Activated naive CD4-positive, alpha-beta T cell treated with anti-CD3 and anti-CD28 coated beads, Interleukin-2, amount 50 U/mL, for 24 hours (primary cell): ENCODE results near the gene GALNT2.

Experiments used
- H3K27ac Mint-ChIP-seq: one replicate; pipeline ENCODE4 v1.8.0; 2021; ENCODE audit warnings: mild to moderate bottlenecking, mixed read lengths
- H3K27me3 Mint-ChIP-seq: one replicate; pipeline ENCODE4 v1.8.0; 2021; ENCODE audit warnings: mixed read lengths
- H3K36me3 Mint-ChIP-seq: one replicate; pipeline ENCODE4 v1.8.0; 2021; ENCODE audit warnings: mixed read lengths
- H3K4me1 Mint-ChIP-seq: one replicate; pipeline ENCODE4 v1.8.0; 2021; ENCODE audit warnings: mixed read lengths
- H3K4me3 Mint-ChIP-seq: one replicate; pipeline ENCODE4 v1.8.0; 2021; ENCODE audit warnings: mild to moderate bottlenecking, mixed read lengths
- H3K9me3 Mint-ChIP-seq: one replicate; pipeline ENCODE4 v1.8.0; 2021; ENCODE audit warnings: mixed read lengths

Gene GALNT2

DNA sequence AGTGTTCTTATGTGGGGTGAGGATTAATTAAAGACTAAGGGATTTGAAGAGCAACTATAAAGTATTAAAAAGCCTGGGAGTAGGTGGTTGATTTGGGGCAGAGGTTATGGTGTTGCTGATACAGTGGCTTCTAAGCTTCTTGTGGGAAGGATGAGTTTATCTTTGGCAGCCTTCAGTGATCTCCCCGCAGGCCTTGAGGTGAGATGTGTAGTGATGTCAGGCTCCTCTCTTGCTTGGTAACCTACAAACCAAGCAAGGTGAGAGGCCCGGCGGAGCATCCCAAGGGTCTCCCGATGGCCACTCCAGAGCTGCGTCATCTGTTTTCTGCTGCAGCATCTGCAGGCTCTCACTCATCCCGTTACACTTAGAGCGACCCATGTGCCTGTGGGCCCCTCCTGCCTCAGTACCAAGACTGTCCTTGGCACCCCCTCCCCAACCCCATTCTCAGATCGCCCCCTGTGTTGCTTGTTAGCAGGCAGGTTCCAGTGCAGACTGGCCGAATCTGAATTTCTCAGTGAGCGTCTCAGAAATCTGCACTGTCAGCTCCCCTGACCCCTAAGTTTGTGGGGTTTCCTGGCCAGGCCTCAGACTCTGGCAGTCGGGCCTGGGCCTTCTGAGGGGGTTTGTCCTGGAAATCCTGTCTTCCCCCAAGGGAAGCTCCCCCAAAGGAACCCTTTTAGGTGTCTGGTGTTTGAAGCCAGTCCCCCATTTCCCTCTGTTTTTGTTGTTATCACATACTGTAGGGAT, 77.9 kb downstream of the GALNT2 start:
- Mint-ChIP-seq H3K9me3 (no peaks in the 10 kb centered on the region), H3K27ac (no peak overlapping the region), H3K4me3 (no peak overlapping the region), H3K4me1 (peaks cover 86% of the 10 kb centered on the region), H3K36me3 (no peaks in the 10 kb centered on the region), H3K27me3 (no peaks in the 10 kb centered on the region)

DNA sequence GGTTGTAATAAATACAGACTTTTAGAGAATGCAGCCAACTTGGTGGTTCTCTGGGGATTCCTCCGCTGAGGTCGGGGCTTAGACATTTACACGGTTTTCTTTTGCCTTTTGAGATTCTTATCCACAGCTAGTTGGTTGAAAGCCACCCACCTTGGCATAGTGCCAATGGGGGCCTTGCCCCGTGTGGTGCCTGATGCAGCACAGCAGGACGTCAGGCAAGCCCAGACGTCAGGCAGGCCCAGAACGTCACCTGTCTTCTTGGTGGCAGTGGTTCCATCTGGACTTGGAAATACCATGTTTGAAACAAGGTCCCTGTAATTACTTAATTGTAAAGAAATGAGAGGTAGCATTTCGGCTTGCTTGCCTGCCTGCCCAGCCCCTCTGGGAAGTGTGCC, 78.5 kb downstream of the GALNT2 start:
- no peak overlapping the region for H3K4me3 Mint-ChIP-seq

DNA sequence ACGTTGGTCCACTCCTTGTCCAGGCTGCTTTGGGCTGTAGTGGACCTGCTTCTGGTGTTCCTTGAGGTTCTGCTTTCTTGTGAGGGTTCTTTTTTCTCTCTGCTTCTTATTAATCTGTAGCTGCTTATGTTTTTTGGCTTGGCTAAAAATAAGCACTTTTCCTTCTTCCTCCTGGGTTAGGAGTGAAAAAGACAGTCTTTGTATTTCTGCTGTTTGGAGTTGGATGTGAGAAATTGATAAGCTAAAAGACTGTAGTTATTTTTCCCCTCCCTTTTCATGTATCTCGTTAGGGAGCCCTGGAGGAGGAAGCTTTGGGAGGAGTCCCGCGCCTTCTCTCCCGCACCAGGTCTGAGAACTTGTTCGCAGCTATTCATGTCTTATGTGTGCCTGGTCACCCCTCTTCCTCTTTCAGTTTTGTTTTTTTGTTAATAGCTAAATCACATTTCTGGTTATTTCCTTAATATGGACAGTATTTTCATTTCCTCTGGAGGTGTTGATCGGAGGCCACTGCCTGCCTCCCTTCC, 79.0 kb downstream of the GALNT2 start:
- no peak overlapping the region for H3K27ac Mint-ChIP-seq

More for the DNA sequence above, 78.5 kb downstream of the GALNT2 start:
- no peaks in the 10 kb centered on the region for H3K9me3 Mint-ChIP-seq
- H3K27me3 Mint-ChIP-seq: no peaks in the 10 kb centered on the region
- H3K4me1 Mint-ChIP-seq: peaks cover 85% of the 10 kb centered on the region
- H3K36me3 Mint-ChIP-seq: no peaks in the 10 kb centered on the region
- no peak overlapping the region for H3K27ac Mint-ChIP-seq

DNA sequence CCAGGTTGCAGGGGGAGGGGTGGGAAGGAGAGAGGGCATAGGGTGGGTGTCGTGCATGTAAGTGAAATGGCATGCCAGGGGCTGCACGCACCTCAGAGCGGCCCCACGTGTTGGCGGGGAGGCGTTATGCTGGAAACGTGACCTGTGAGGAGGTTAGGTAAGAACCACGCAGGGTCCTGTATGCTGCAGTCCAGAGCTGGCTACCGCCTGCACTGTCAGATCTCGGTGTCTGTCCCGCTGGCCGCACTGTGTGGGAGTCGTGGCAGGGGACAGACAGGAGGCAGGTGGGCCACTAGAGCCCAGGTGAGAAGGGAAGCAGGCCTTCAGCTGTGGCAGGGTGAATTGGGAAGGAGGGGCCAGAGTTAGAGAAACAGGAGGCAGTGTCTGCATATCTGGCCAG, 79.7 kb downstream of the GALNT2 start:
- no peaks in the 10 kb centered on the region for H3K27me3 Mint-ChIP-seq
- no peak overlapping the region for H3K27ac Mint-ChIP-seq
- H3K9me3 Mint-ChIP-seq: no peaks in the 10 kb centered on the region
- no peak overlapping the region for H3K4me3 Mint-ChIP-seq
- H3K4me1 Mint-ChIP-seq: peaks cover 75% of the 10 kb centered on the region
- no peaks in the 10 kb centered on the region for H3K36me3 Mint-ChIP-seq

More for the DNA sequence above, 79.0 kb downstream of the GALNT2 start:
- H3K4me1 Mint-ChIP-seq: peaks cover 80% of the 10 kb centered on the region
- H3K4me3 Mint-ChIP-seq: no peak overlapping the region
- H3K9me3 Mint-ChIP-seq: no peaks in the 10 kb centered on the region
- H3K36me3 Mint-ChIP-seq: no peaks in the 10 kb centered on the region
- H3K27me3 Mint-ChIP-seq: no peaks in the 10 kb centered on the region

DNA sequence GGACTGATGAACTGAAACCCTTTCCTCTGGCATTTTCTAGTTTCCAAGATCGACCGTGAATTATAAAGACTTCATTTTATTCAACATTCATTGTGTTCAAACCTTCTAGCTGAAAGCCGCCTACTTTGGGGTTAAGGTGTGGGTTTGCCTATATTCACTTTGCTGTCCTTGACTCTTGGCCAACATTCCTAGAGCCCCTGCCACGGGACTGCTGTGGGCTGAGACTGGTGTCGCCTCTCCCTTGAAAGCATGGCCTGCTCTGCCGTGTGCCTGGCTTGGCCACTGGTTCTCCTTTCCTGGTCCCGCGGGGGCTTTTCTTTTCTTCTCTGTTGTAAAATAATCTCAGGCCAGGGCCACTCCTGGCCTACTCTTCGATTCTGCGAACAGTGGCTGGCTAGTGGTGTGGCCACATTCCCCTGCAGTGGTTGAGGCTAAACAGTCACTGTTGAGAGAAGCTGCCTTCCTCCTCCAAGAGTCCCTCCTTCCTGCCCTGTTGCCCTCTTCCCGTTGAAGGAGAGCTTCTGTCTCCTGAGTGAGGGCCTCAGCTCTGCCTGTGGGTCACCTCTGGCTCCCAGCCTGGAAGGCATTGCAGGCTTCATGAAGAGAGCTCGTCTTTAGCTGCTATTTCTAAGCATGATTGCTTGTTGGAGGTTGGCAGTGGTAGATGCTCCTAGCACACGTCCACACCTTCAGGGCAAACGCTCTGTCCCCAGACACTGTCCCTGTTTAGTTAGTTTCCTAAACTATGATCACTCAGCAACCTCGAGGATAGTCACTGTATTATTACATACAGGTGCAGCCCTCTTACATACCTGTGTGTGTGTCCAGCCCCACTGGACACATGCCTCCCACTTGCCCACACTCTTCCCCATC, 80.5 kb downstream of the GALNT2 start:
- H3K4me1 Mint-ChIP-seq: peaks cover 77% of the 10 kb centered on the region
- peak overlapping the region; percentile 62 for H3K27ac Mint-ChIP-seq
- H3K36me3 Mint-ChIP-seq: peaks cover 3% of the 10 kb centered on the region
- H3K4me3 Mint-ChIP-seq: no peak overlapping the region
- H3K9me3 Mint-ChIP-seq: no peaks in the 10 kb centered on the region
- no peaks in the 10 kb centered on the region for H3K27me3 Mint-ChIP-seq

DNA sequence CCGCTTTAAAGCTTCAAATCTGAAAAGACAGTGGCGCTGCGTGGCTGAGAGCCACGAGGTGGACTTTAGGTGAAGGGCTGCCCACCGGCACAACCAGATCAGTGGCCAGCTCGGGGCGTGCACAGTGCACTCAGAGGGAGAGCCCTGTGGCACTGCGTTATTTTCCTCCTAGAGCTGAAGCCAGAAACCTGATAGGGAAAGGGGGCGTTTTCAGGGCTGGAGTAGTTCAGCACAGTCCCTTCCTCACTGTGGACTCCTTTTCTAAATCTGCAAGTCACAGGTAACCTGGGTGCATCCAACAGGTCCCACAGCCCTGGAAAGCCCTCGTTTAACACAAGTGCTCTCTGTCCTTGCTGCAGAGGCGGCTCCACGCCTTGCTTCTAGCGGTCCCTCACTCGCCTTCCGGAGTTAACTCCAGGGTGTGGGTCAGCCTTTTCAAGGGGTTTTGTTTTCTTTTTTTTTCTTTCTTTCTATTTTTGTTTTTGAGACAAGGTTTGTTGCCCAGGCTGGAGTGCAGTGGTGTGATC, 81.2 kb downstream of the GALNT2 start:
- Mint-ChIP-seq H3K4me1 (peaks cover 70% of the 10 kb centered on the region), H3K4me3 (no peak overlapping the region), H3K9me3 (no peaks in the 10 kb centered on the region), H3K27me3 (no peaks in the 10 kb centered on the region), H3K36me3 (peaks cover 3% of the 10 kb centered on the region), H3K27ac (peak overlapping the region; percentile 41)

DNA sequence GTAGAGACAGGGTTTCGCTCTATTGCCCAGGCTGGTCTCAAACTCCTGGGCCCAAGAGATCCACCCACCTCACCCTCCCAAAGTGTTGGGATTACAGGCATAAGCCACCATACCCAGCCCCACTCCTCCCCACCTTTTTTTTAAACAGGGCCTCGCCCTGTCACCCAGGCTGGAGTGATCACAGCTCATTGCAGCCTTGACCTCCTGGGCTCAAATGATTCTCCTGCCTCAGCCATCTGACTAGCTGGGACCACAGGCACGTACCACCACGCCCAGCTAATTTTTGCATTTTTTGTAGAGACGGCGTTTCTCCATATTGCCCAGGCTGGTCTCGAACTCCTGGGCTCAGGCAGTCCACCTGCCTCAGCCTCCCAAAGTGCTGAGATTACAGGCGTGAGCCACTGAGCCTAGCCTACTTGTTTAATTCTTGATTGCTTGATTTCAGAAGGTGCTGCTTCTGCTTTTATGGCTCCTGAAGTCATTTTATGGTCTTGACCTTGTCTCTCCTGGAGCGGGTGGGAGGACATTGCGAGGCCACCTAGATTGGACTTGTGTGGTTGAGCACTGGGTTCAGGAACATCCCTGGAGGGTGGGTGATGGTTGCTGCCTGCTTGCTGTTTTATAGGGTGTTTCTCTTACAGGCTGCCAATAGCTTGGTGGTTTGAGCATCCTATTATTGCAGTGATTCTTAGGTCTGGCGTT, 81.9 kb downstream of the GALNT2 start:
- Mint-ChIP-seq H3K4me1 (peaks cover 63% of the 10 kb centered on the region), H3K4me3 (no peak overlapping the region), H3K9me3 (no peaks in the 10 kb centered on the region), H3K27me3 (no peaks in the 10 kb centered on the region), H3K36me3 (peaks cover 3% of the 10 kb centered on the region), H3K27ac (peak overlapping the region; percentile 55)

DNA sequence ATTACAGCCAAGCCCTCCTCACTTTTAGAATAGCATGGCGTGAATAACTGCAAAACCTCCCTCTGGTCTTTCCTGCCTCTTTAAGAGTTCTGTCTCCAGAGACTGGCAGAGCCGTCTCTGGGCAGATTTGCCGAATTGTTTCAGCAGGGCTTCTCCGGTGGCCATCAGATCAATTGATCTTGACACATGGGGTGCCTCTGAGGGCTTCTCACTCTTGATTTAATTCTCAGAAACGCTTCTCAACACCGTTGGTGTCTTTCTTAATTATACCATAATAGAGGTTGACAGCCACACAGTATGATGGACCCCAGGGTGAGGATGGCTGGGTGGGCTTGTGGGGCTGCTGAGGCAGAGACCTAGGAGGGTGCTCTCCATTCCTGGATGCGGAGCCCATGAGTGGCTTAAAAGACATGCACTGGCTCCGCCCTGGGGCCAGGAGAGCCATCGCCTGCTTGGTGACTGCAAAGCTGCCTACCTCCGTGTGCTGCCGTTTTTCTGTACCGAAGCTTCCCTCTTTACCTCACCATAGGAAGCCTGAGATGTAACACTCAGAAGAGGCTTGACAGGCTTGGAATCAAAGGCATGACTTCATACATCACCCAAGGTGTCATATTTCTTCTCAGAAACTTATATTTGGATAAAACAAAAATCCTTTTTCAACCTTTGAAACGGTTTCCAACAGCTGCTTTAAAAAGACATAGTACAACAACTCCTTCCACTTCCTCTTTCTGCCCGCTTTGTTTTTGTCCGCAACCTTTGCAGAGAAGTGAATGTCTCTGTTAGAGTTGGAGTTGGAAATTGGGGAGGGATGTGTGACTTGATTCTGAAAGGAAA, 82.9 kb downstream of the GALNT2 start:
- peaks cover 3% of the 10 kb centered on the region for H3K36me3 Mint-ChIP-seq
- no peaks in the 10 kb centered on the region for H3K27me3 Mint-ChIP-seq
- H3K9me3 Mint-ChIP-seq: no peaks in the 10 kb centered on the region
- peaks cover 52% of the 10 kb centered on the region for H3K4me1 Mint-ChIP-seq
- H3K27ac Mint-ChIP-seq: no peak overlapping the region
- no peak overlapping the region for H3K4me3 Mint-ChIP-seq

DNA sequence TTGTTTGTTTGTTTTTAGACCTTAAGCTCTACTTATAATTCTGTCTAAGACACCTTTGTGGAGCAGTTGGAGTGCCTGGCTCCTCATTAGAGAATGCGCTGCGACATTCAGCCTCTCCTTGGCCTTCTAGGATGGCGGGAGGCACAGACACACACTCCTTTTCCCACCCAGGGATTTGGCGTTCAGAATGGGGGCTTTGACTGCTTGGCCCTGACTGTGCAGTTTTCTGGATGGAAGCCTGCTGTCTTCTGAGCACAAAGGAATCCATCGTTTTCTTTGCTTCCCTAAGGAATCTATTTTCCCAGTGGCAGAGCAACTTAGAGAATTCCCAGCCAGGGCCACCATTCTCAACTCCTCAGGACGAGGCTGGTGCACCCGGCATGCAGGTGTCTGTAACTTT, 83.6 kb downstream of the GALNT2 start:
- H3K27ac Mint-ChIP-seq: no peak overlapping the region
- no peaks in the 10 kb centered on the region for H3K9me3 Mint-ChIP-seq
- H3K36me3 Mint-ChIP-seq: peaks cover 5% of the 10 kb centered on the region
- H3K27me3 Mint-ChIP-seq: no peaks in the 10 kb centered on the region
- peaks cover 49% of the 10 kb centered on the region for H3K4me1 Mint-ChIP-seq
- H3K4me3 Mint-ChIP-seq: no peak overlapping the region

DNA sequence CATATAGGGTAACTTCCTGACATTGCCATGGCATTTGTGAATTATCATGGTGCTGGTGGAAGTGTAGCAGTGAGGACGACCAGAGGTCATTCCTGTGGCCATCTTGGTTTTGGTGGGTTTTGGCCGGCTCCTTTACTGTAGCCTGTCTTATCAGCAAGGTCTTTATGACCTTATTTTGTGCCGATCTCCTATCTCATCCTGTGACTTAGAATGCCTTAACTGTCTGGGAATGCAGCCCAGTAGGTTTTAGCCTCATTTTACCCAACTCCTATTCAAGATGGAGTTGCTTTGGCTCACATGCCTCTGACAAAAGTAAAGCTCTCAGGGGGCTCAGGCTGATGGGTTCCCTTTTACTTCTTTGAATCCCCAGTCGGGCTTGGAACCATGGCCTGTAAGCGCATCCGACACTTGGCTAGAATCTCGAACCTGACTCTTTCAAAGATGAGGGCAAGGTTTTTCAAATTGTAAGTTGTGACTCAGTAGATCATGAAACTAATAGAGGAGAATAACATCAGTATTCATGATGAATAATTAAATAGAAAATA, 85.0 kb downstream of the GALNT2 start:
- H3K27me3 Mint-ChIP-seq: no peaks in the 10 kb centered on the region
- H3K4me3 Mint-ChIP-seq: no peak overlapping the region
- no peaks in the 10 kb centered on the region for H3K9me3 Mint-ChIP-seq
- H3K36me3 Mint-ChIP-seq: peaks cover 6% of the 10 kb centered on the region
- H3K4me1 Mint-ChIP-seq: peaks cover 47% of the 10 kb centered on the region
- no peak overlapping the region for H3K27ac Mint-ChIP-seq

DNA sequence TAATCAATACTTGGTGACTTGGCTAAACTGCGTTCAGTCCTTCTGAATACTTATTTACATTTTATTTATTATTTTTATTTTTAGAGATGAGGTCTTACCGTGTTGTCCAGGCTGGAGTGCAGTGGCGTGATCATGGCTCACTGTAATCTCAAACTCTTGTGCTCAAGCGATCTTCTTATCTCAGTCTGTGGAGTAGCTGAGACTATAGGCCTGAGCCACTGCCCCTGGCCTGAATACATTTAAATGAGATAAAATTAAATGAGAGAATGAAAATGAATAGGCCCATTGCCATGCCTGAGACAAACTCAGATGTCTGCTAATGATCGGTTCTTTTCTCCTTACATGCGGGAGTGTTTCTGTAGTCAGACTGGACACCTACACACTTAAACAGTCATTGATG, 86.0 kb downstream of the GALNT2 start:
- no peaks in the 10 kb centered on the region for H3K27me3 Mint-ChIP-seq
- H3K27ac Mint-ChIP-seq: no peak overlapping the region
- H3K9me3 Mint-ChIP-seq: no peaks in the 10 kb centered on the region
- no peak overlapping the region for H3K4me3 Mint-ChIP-seq
- peaks cover 6% of the 10 kb centered on the region for H3K36me3 Mint-ChIP-seq
- peaks cover 46% of the 10 kb centered on the region for H3K4me1 Mint-ChIP-seq

DNA sequence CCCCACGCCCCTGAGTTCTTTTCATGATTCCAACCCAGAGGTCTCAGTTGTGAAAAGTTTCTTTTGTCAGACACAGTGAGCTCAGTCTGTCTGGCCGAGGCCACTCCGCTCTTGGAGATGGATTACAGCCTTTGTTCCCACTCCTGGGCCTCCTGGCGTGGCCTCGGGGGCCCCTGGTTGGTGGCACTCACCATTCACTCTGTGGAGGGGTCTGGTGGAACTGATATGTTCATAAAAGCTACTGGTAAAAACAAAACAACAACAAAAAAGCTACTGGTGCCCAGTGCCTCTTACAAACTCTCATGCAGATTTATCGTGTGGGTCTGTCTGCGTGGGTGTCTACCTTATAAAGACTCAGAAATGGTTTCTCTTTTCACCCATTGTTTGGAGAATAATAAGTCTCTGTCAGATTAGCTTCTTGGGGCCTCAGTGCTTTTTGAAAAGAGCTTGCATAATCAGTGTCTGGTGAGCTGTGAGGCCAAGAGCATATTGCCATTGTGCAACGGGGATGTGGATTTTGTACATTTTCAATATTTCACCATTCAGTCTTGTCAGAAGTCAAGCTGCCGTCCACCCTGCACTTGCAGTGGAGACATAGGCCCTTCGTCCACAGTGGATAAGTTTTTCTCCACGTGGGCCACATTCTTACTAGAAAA, 86.7 kb downstream of the GALNT2 start:
- Mint-ChIP-seq H3K36me3 (peaks cover 6% of the 10 kb centered on the region), H3K9me3 (no peaks in the 10 kb centered on the region), H3K4me3 (no peak overlapping the region), H3K4me1 (peaks cover 42% of the 10 kb centered on the region), H3K27ac (no peak overlapping the region), H3K27me3 (no peaks in the 10 kb centered on the region)

DNA sequence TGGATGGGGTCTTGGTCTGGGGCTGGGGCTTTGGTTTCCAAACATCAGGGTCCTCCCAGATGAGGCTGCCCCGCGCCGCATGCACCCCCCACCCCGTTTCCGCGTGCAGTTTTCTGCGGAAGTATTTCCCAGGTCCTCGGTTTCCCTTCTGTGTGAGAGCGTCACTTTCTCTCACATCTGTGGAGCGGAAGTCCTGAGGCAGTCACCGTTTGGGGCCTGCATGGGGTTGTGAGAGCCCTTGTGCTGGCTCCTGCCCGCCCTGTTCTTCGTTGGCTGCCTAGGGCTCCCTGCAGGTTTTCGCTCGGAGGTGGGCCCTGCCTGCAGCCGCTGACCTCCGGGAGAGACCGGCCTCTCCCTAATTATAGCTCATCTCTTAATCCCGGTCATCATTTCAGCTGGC, 88.0 kb downstream of the GALNT2 start:
- no peaks in the 10 kb centered on the region for H3K9me3 Mint-ChIP-seq

DNA sequence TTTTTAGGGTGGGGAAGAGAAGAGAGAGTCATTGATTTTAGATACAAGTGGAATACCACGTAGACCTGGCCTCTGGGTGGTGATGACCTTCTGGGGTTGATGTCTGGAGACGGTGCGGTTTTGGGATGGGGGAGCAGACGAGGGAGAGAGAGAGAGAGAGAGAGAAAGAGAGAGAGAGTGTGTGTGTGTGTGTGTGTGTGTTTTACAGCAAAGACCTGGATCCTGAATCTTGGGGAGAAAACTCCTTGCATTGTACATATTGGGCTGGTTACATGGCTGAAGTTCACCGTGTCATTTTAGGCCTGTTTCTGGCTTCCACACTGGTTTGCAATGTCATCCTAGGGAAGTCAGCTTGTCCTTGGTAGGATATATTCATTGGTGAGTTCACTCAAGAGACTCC, 89.0 kb downstream of the GALNT2 start:
- no peak overlapping the region for H3K4me3 Mint-ChIP-seq
- peaks cover 39% of the 10 kb centered on the region for H3K4me1 Mint-ChIP-seq
- H3K9me3 Mint-ChIP-seq: no peaks in the 10 kb centered on the region
- H3K27ac Mint-ChIP-seq: no peak overlapping the region
- peaks cover 6% of the 10 kb centered on the region for H3K36me3 Mint-ChIP-seq
- H3K27me3 Mint-ChIP-seq: no peaks in the 10 kb centered on the region

More for the DNA sequence above, 88.0 kb downstream of the GALNT2 start:
- Mint-ChIP-seq H3K27me3 (no peaks in the 10 kb centered on the region), H3K4me1 (peaks cover 34% of the 10 kb centered on the region), H3K36me3 (peaks cover 6% of the 10 kb centered on the region), H3K4me3 (no peak overlapping the region), H3K27ac (no peak overlapping the region)
